ENCODE measurements around the gene TTC9. TPM values are rescaled to one million over a fixed set of nuclear protein-coding genes. Genes with fewer than 3 reads are reported as not detected.

Gene TTC9
- total and polyA plus RNA-seq, 2 donors (not counting 1 experiment from before 2014, with no cell fraction given): 1.9 to 4.3 TPM

DNA sequence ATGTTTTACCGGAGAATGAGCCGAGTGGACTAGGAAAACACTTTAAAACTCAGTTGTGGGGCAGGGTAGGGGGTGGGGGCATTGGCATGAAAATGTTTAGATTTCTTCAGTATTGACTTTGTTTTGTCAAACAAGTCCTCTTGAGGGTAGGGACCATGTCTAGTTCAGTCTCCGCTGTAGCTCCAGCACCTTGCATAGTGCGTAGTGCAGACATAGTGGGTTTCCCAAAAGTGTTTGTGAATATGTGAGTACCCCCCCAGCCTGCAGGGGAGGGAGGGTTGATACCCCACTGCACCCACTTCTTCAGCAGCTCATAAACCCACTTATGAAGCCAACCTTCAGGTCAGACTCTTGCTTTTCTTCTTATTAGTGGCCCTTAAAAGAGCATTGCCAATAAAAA lies 71.4 kb downstream of the TTC9 start:
- DNase-seq (ENCODE audit: low read depth in 2 of 2): no peak
- H3K4me2 ChIP-seq (ENCODE audit: extremely low read depth, insufficient read depth, low read length): no peak overlapping the region
- H3K9me3 ChIP-seq (ENCODE audit: control insufficient read depth, insufficient read depth, low read depth, low read length): no peaks in the 10 kb centered on the region
- H3K27me3 ChIP-seq (ENCODE audit: control insufficient read depth, insufficient read depth, low read length): peaks cover 9% of the 10 kb centered on the region
- no peak overlapping the region for H3K9ac ChIP-seq (ENCODE audit: insufficient read depth, low read length)
- TF ChIP-seq EZH2 (IDR thresholded peaks at IDR 0.05; ENCODE audit: low read length, missing control alignments): no peak
- no peak for TF ChIP-seq CTCF (conservative IDR thresholded peaks at IDR 0.05 in 1 of 2, IDR thresholded peaks at IDR 0.05 in 1 of 2; ENCODE audit: low read depth in 1 of 2, low read length in 2 of 2)
- no peak overlapping the region for H3K27ac ChIP-seq (ENCODE audit: insufficient read depth, low read length)
- no peaks in the 10 kb centered on the region for H3K36me3 ChIP-seq (ENCODE audit: control insufficient read depth, insufficient read depth, low read length)
- no peaks in the 10 kb centered on the region for H3K79me2 ChIP-seq (ENCODE audit: control insufficient read depth, insufficient read depth, low read length)
- no peak overlapping the region for H3K4me3 ChIP-seq (replicated peaks in 1 of 4; ENCODE audit: control extremely low read depth in 1 of 4, insufficient read depth in 1 of 4, low read depth in 3 of 4, low read length in 4 of 4)
- H4K20me1 ChIP-seq (ENCODE audit: control insufficient read depth, extremely low read depth, insufficient read depth, low read length): no peaks in the 10 kb centered on the region
- H2AFZ ChIP-seq (ENCODE audit: low read length): no peak overlapping the region
- H3K4me1 ChIP-seq (ENCODE audit: control insufficient read depth, extremely low read depth, insufficient read depth, low read length): no peaks in the 10 kb centered on the region

DNA sequence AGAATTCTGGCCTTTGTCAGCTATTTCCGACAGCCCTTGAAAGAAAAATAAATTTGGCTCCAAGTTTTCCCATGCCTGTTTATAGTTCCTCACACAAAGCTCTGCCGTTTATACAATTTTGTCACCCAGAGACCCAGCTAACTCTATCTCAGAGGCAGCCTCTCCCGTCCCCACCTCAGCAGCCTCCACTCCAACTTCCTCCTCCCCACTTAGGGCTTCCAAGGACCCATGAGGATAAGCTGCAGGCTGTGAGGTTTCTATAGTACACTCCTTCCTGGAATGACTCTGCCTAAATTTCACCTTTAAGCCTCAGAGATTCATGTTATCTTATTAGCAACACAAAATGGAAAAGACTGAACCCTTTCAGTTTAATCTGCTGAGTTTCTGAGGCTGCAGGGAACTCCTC lies 71.8 kb downstream of the TTC9 start:
- Histone ChIP-seq H3K4me2 (ENCODE audit: extremely low read depth, insufficient read depth, low read length) (no peak overlapping the region), H2AFZ (ENCODE audit: low read length) (no peak overlapping the region), H3K36me3 (ENCODE audit: control insufficient read depth, insufficient read depth, low read length) (no peaks in the 10 kb centered on the region), H3K9me3 (ENCODE audit: control insufficient read depth, insufficient read depth, low read depth, low read length) (no peaks in the 10 kb centered on the region), H3K4me3 (replicated peaks in 1 of 4; ENCODE audit: control extremely low read depth in 1 of 4, insufficient read depth in 1 of 4, low read depth in 3 of 4, low read length in 4 of 4) (no peak overlapping the region), H3K27ac (ENCODE audit: insufficient read depth, low read length) (no peak overlapping the region), H3K9ac (ENCODE audit: insufficient read depth, low read length) (no peak overlapping the region), H3K4me1 (ENCODE audit: control insufficient read depth, extremely low read depth, insufficient read depth, low read length) (no peaks in the 10 kb centered on the region), H3K27me3 (ENCODE audit: control insufficient read depth, insufficient read depth, low read length) (peaks cover 9% of the 10 kb centered on the region), H3K79me2 (ENCODE audit: control insufficient read depth, insufficient read depth, low read length) (no peaks in the 10 kb centered on the region), H4K20me1 (ENCODE audit: control insufficient read depth, extremely low read depth, insufficient read depth, low read length) (no peaks in the 10 kb centered on the region)
- DNase-seq (ENCODE audit: low read depth in 2 of 2): no peak
- TF ChIP-seq EZH2 (IDR thresholded peaks at IDR 0.05; ENCODE audit: low read length, missing control alignments) (no peak), CTCF (conservative IDR thresholded peaks at IDR 0.05 in 1 of 2, IDR thresholded peaks at IDR 0.05 in 1 of 2; ENCODE audit: low read depth in 1 of 2, low read length in 2 of 2) (no peak)

- Histone ChIP-seq H3K27me3 (ENCODE audit: control insufficient read depth, insufficient read depth, low read length) (peaks cover 9% of the 10 kb centered on the region), H3K9me3 (ENCODE audit: control insufficient read depth, insufficient read depth, low read depth, low read length) (no peaks in the 10 kb centered on the region), H3K9ac (ENCODE audit: insufficient read depth, low read length) (no peak overlapping the region), H3K4me2 (ENCODE audit: extremely low read depth, insufficient read depth, low read length) (no peak overlapping the region), H3K79me2 (ENCODE audit: control insufficient read depth, insufficient read depth, low read length) (no peaks in the 10 kb centered on the region), H4K20me1 (ENCODE audit: control insufficient read depth, extremely low read depth, insufficient read depth, low read length) (no peaks in the 10 kb centered on the region), H3K4me1 (ENCODE audit: control insufficient read depth, extremely low read depth, insufficient read depth, low read length) (no peaks in the 10 kb centered on the region), H3K36me3 (ENCODE audit: control insufficient read depth, insufficient read depth, low read length) (no peaks in the 10 kb centered on the region), H3K4me3 (replicated peaks in 1 of 4; ENCODE audit: control extremely low read depth in 1 of 4, insufficient read depth in 1 of 4, low read depth in 3 of 4, low read length in 4 of 4) (no peak overlapping the region), H2AFZ (ENCODE audit: low read length) (no peak overlapping the region), H3K27ac (ENCODE audit: insufficient read depth, low read length) (no peak overlapping the region)
- DNase-seq (ENCODE audit: low read depth in 2 of 2): peak; percentile 50 to 62
- TF ChIP-seq EZH2 (IDR thresholded peaks at IDR 0.05; ENCODE audit: low read length, missing control alignments) (no peak), CTCF (conservative IDR thresholded peaks at IDR 0.05 in 1 of 2, IDR thresholded peaks at IDR 0.05 in 1 of 2; ENCODE audit: low read depth in 1 of 2, low read length in 2 of 2) (peak; percentile 56 to 59)
Measured at GRCh38 chr14:70714055-70714550, 72.4 kb downstream of the TTC9 start.

Data from fibroblast of lung (primary cell).